Parathyroid adenoma (tissue), 2 donors: Measurements from ENCODE around the gene TGFBR1.

Source experiments
- H2AFZ ChIP-seq: fragments of 300-600 bp; sonication (generic); one replicate; pipeline ENCODE4 v1.7.0; 2017; ENCODE audit warnings: antibody characterized with exemption, mild to moderate bottlenecking
- H3K27ac ChIP-seq: fragments of 300-600 bp; sonication (generic); one replicate; pipeline ENCODE4 v1.7.0; 2017
- H3K27me3 ChIP-seq: fragments of 300-600 bp; sonication (generic); one replicate; pipeline ENCODE4 v1.7.0; 2017; ENCODE audit warnings: low read length; ENCODE audit not compliant: control insufficient read depth, insufficient read depth
- H3K36me3 ChIP-seq: fragments of 300-600 bp; sonication (generic); one replicate; pipeline ENCODE4 v1.7.0; 2017; ENCODE audit warnings: low read length; ENCODE audit not compliant: control insufficient read depth, insufficient read depth
- H3K4me1 ChIP-seq: fragments of 300-600 bp; sonication (generic); one replicate; pipeline ENCODE4 v1.7.0; 2017; ENCODE audit warnings: control low read depth
- H3K4me2 ChIP-seq: fragments of 300-600 bp; sonication (generic); one replicate; pipeline ENCODE4 v1.7.0; 2017; ENCODE audit warnings: low read length
- H3K4me3 ChIP-seq: fragments of 300-600 bp; sonication (generic); one replicate; pipeline ENCODE4 v1.7.0; 2017; ENCODE audit warnings: low read depth, low read length
- H3K79me2 ChIP-seq: fragments of 300-600 bp; sonication (generic); one replicate; pipeline ENCODE4 v1.7.0; 2017; ENCODE audit warnings: control low read depth
- H3K9ac ChIP-seq: fragments of 300-600 bp; sonication (generic); one replicate; pipeline ENCODE4 v1.7.0; 2017; ENCODE audit warnings: mild to moderate bottlenecking
- H3K9me3 ChIP-seq: fragments of 300-600 bp; sonication (generic); one replicate; pipeline ENCODE4 v1.7.0; 2017; ENCODE audit warnings: low read length; ENCODE audit not compliant: control insufficient read depth
- TF ChIP-seq, protein P1 (sequence below): fragments of 300-600 bp; sonication (generic); IDR thresholded peaks from one replicate; pipeline ENCODE4 v1.7.0; 2017; ENCODE audit warnings: antibody characterized with exemption, mild to moderate bottlenecking
- donor health status: primary hyperparathyroidism.

The TGFBR1 gene

GRCh38 chr9:99071313-99072039, 33.4 kb upstream of the TGFBR1 start:
- Histone ChIP-seq H2AFZ (no peak overlapping the region), H3K79me2 (no peaks in the 10 kb centered on the region), H3K27me3 (no peaks in the 10 kb centered on the region), H3K4me3 (no peak overlapping the region), H3K4me1 (no peaks in the 10 kb centered on the region), H3K4me2 (no peak overlapping the region), H3K36me3 (no peaks in the 10 kb centered on the region), H3K9me3 (no peaks in the 10 kb centered on the region), H3K9ac (no peak overlapping the region), H3K27ac (no peak overlapping the region)
- TF ChIP-seq, protein P1, sequence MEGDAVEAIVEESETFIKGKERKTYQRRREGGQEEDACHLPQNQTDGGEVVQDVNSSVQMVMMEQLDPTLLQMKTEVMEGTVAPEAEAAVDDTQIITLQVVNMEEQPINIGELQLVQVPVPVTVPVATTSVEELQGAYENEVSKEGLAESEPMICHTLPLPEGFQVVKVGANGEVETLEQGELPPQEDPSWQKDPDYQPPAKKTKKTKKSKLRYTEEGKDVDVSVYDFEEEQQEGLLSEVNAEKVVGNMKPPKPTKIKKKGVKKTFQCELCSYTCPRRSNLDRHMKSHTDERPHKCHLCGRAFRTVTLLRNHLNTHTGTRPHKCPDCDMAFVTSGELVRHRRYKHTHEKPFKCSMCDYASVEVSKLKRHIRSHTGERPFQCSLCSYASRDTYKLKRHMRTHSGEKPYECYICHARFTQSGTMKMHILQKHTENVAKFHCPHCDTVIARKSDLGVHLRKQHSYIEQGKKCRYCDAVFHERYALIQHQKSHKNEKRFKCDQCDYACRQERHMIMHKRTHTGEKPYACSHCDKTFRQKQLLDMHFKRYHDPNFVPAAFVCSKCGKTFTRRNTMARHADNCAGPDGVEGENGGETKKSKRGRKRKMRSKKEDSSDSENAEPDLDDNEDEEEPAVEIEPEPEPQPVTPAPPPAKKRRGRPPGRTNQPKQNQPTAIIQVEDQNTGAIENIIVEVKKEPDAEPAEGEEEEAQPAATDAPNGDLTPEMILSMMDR, result no peak

DNA sequence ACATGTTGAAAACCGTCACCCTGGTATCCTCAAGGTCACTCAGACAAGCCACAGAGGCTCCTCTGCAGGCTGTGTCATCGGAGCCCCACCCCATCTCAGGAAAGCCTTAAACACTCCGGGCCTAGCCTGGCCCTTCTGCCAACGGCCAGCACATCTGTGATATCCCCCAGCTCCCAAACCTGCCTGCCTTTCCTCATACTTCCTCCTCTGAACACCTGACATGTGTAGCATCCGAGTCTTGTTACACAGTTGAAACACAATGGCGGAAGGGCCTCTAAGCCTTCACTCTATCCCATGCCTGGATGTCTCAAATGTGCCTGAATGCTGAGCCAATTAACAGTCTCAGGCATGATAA, 32.9 kb upstream of the TGFBR1 start:
- TF ChIP-seq, protein P1, result no peak
- no peak overlapping the region for H3K9ac ChIP-seq
- H3K9me3 ChIP-seq, result no peaks in the 10 kb centered on the region
- no peaks in the 10 kb centered on the region for H3K79me2 ChIP-seq
- H3K27me3 ChIP-seq, result no peaks in the 10 kb centered on the region
- no peaks in the 10 kb centered on the region for H3K36me3 ChIP-seq
- no peak overlapping the region for H3K4me3 ChIP-seq
- no peak overlapping the region for H3K4me2 ChIP-seq
- H3K4me1 ChIP-seq, result no peaks in the 10 kb centered on the region
- no peak overlapping the region for H2AFZ ChIP-seq
- no peak overlapping the region for H3K27ac ChIP-seq

DNA sequence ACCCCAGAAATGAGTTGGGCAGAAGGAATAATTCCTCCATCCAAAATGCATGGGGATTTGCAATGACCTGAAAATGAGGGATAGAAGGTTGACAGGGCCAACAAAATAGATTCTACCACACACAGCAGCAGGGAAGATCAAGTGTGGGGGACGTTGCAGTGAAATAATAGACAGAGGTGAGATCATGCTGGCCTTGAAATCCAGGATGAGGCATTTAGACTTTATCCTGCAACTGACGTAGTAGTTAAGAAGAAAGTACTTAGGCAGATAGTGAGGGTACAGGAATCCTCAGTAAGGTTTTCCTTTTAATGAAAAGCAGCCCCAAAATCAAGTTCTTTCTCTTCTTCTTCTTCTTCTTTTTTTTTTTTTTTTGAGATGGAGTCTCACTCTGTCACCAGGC, 31.6 kb upstream of the TGFBR1 start:
- no peak overlapping the region for H3K4me3 ChIP-seq
- no peak overlapping the region for H2AFZ ChIP-seq
- H3K27me3 ChIP-seq, result no peaks in the 10 kb centered on the region
- no peaks in the 10 kb centered on the region for H3K9me3 ChIP-seq
- H3K79me2 ChIP-seq, result no peaks in the 10 kb centered on the region
- H3K27ac ChIP-seq, result no peak overlapping the region
- no peaks in the 10 kb centered on the region for H3K4me1 ChIP-seq
- H3K4me2 ChIP-seq, result no peak overlapping the region
- TF ChIP-seq, protein P1, result no peak
- no peaks in the 10 kb centered on the region for H3K36me3 ChIP-seq
- no peak overlapping the region for H3K9ac ChIP-seq

DNA sequence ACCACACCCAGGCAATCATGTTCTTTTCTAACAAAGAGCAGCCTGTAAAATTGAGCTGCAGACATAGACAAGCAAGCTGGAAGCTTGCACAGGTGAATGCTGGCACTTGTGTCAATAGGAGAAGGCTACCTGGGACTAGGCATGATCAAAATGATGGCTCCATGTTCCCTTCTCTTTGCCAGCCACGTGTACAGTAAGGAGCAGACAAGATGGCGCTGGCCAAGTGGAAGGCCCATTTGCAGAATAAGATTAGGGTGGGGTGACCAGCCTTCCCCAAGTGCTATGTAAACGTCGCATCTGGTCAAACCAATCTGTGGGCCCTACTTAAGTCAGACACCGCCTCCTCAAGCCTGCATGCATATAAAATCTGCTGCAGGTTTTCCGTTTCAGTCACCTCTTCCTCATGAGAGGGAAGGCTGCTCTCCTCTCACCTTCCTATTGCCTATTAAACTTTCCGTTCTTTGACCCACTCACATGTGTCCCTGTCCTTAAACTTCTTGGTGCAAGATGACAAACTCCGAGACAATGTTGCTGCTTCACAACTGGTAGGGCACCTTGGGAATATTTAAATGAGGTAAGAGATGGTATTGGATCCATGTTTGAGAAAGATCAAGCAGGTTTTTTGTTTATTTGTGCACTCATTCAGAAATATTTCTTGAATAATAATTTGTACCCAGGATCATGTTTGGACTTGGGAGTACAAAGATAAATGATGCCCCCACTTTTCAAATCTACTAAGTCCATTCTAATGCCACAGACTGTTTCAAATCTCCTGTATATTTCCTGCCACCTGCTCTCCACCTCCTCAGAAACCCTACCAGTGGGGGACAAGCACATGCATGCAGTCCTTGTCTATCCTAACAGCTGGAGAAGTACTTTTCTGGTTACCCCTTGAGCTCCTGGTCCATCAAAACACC, 30.7 kb upstream of the TGFBR1 start:
- H3K4me1 ChIP-seq, result no peaks in the 10 kb centered on the region
- no peaks in the 10 kb centered on the region for H3K36me3 ChIP-seq
- TF ChIP-seq, protein P1, result no peak
- no peaks in the 10 kb centered on the region for H3K79me2 ChIP-seq
- H3K27me3 ChIP-seq, result no peaks in the 10 kb centered on the region
- H3K9me3 ChIP-seq, result no peaks in the 10 kb centered on the region
- H3K9ac ChIP-seq, result no peak overlapping the region
- H3K4me2 ChIP-seq, result no peak overlapping the region
- H3K27ac ChIP-seq, result no peak overlapping the region
- H3K4me3 ChIP-seq, result no peak overlapping the region
- no peak overlapping the region for H2AFZ ChIP-seq
